Measurements from ENCODE around the gene RAI1. TPM values are rescaled to one million over a fixed set of nuclear protein-coding genes. Genes with fewer than 3 reads are reported as not detected.
A peak's percentile ranks its signal among the peaks of the same experiment; 100 is the strongest.

RAI1 gene
- total RNA-seq, 1 donor from 2014 or later: 24.7 TPM

- no peaks in the 10 kb centered on the region for H3K9me3 ChIP-seq
- H3K27me3 ChIP-seq: no peaks in the 10 kb centered on the region
- peak within 1 kb of the TSS; percentile 62 to 73 for H3K4me3 ChIP-seq
- H3K27ac ChIP-seq: peak within 1 kb of the TSS; percentile 93 to 98
- no peak for DNase-seq (ENCODE audit: low spot score in 2 of 2)
- intact Hi-C loops (cut with DNase I): loop anchor here (1.0 to 5.0 kb wide), 4 partner anchors 14 to 85 kb away; no protein-coding TSS in a partner anchor
- H3K4me1 ChIP-seq: peaks cover 19 to 53% of the 10 kb centered on the region in 2 donors
- no peaks in the 10 kb centered on the region for H3K36me3 ChIP-seq
- TF ChIP-seq, protein P1, sequence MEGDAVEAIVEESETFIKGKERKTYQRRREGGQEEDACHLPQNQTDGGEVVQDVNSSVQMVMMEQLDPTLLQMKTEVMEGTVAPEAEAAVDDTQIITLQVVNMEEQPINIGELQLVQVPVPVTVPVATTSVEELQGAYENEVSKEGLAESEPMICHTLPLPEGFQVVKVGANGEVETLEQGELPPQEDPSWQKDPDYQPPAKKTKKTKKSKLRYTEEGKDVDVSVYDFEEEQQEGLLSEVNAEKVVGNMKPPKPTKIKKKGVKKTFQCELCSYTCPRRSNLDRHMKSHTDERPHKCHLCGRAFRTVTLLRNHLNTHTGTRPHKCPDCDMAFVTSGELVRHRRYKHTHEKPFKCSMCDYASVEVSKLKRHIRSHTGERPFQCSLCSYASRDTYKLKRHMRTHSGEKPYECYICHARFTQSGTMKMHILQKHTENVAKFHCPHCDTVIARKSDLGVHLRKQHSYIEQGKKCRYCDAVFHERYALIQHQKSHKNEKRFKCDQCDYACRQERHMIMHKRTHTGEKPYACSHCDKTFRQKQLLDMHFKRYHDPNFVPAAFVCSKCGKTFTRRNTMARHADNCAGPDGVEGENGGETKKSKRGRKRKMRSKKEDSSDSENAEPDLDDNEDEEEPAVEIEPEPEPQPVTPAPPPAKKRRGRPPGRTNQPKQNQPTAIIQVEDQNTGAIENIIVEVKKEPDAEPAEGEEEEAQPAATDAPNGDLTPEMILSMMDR (IDR thresholded peaks at IDR 0.05): no peak
Measured at GRCh38 chr17:17836818-17837379, 155.6 kb downstream of the RAI1 start, which contains the start of gene SREBF1. Gene SREBF1, minus strand, starts transcription at chr17:17836986. Its CDS starts 169 bp downstream, at chr17:17836817.

DNA sequence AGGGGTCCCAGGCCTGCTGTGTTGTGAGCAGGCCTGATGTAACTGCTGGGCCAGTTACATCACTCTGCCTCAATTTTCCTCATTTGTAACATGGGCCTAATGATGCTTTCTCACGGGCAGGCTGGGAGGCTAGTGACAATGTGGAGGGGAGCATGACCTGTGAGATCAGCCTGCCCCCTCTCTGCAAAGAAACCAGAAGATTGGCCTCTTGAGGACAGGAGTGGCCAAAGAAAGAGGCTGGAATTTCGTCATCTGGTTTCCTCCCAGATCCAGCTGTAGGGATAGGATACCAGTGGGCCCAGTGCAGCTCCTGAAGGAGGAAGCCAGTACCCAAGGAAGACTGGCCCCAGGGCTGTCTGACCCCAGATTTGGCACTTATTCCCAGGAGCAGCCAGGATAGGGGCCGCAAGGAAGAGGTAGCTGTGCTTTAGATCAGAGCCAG is 156.1 kb downstream of the RAI1 start:
- H3K27ac ChIP-seq: peak overlapping the region; percentile 93 to 98
- H3K9me3 ChIP-seq: no peaks in the 10 kb centered on the region
- peak overlapping the region; percentile 62 to 73 for H3K4me3 ChIP-seq
- TF ChIP-seq, protein P1 (IDR thresholded peaks at IDR 0.05): no peak
- H3K36me3 ChIP-seq: no peaks in the 10 kb centered on the region
- DNase-seq (ENCODE audit: low spot score in 2 of 2): peak in 1 of 2 donors; percentile 76
- no peaks in the 10 kb centered on the region for H3K27me3 ChIP-seq
- intact Hi-C loops (cut with DNase I): loop anchor here (2.0 to 5.0 kb wide), 2 partner anchors 23 to 85 kb away; no protein-coding TSS in a partner anchor
- peaks cover 19 to 53% of the 10 kb centered on the region in 2 donors for H3K4me1 ChIP-seq

- Histone ChIP-seq H3K4me3 (no peak overlapping the region), H3K9me3 (no peaks in the 10 kb centered on the region), H3K27me3 (no peaks in the 10 kb centered on the region), H3K27ac (peak overlapping the region; percentile 93 to 98), H3K4me1 (peaks cover 19 to 53% of the 10 kb centered on the region in 2 donors), H3K36me3 (no peaks in the 10 kb centered on the region)
- intact Hi-C loops (cut with DNase I): loop anchor here (2.0 to 5.0 kb wide), 2 partner anchors 23 to 86 kb away; no protein-coding TSS in a partner anchor
- TF ChIP-seq, protein P1 (IDR thresholded peaks at IDR 0.05): no peak
- DNase-seq (ENCODE audit: low spot score in 2 of 2): no peak
Measured at GRCh38 chr17:17837966-17838962, 157.0 kb downstream of the RAI1 start.

DNA sequence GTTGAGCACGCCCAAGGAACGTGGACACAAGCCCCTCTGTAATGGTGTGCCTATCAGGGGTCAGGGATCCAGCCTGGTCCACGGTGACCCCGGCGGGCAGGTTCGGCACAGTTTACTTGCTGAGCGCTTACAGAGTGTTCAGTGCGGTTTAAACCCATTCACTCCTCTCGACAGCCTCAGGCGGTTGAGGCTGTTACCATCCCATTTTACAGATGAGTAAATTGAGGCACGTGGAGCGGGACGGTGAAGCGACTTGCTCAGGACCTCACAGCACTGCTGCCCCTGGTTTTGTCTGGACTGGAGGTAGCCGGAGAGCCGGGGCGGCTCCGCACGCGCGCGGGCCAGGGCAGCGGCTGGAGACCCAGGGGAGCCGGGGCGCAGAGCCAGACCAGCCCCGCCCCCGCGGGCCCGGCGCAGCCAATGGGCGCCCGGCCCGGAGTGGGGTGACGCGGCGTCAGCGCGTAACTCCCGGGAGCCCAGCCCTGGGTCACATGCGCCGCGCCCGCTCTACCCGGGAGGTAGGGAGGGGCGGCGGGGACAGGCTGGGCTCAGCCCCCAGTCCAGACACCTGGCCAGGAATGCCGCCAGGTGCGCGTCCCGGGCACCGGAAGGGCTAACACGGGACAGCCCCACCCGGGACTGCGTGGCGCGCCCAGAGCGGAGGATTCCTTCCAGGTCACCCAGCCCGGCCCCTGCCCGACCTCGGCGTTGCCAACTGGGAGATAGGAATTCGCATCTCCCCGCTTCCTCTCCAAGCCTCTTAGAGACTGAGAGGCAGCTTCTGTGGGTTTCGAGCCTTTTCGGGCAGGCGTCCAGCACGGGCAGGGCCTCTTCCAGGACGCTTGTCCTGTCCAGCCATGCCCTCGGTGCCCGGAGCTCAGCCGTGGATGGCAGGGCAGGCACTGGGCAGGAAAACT is 158.8 kb downstream of the RAI1 start:
- Histone ChIP-seq H3K27me3 (no peaks in the 10 kb centered on the region), H3K4me3 (peak overlapping the region; percentile 61 to 66), H3K4me1 (peaks cover 19 to 53% of the 10 kb centered on the region in 2 donors), H3K36me3 (no peaks in the 10 kb centered on the region), H3K27ac (peak overlapping the region; percentile 93 to 98), H3K9me3 (no peaks in the 10 kb centered on the region)
- TF ChIP-seq, protein P1 (IDR thresholded peaks at IDR 0.05): no peak
- DNase-seq (ENCODE audit: low spot score in 2 of 2): peak; percentile 63 to 92
- intact Hi-C loops (cut with DNase I): loop anchor here (1.0 to 5.0 kb wide), 2 partner anchors 17 to 88 kb away; no protein-coding TSS in a partner anchor
